Measurements from ENCODE around the gene FYN. TPM values are rescaled to one million over a fixed set of nuclear protein-coding genes. Genes with fewer than 3 reads are reported as not detected.

The FYN gene
- total and polyA plus RNA-seq, 10 of the 15 experiments (the other 5 are each of a cell fraction or from before 2014, with no cell fraction given), result 51.4 to 247 (median 138) TPM

- TF ChIP-seq SKIL (IDR thresholded peaks at IDR 0.05; ENCODE audit: low read depth, poor library complexity, severe bottlenecking) (no peak), KDM1A (IDR thresholded peaks at IDR 0.05; ENCODE audit: borderline replicate concordance) (no peak), E2F4 (IDR thresholded peaks at IDR 0.05; ENCODE audit: low read depth, low read length) (no peak), NFYA (IDR thresholded peaks at IDR 0.05; ENCODE audit: borderline replicate concordance, low read depth, low read length) (no peak), HSF1 (IDR thresholded peaks at IDR 0.05; ENCODE audit: low read depth, low read length) (no peak), MEF2A (IDR thresholded peaks at IDR 0.05; ENCODE audit: insufficient read depth, low read depth, low read length) (no peak), CHD4 (IDR thresholded peaks at IDR 0.05) (no peak)
Measured at GRCh38 chr6:111817451-111818120, 55.7 kb downstream of the FYN start (continued).
